ENCODE data around the gene NAALADL2. TPM values are rescaled to one million over a fixed set of nuclear protein-coding genes. Genes with fewer than 3 reads are reported as not detected.
"Not testable (repeated sequence)": the region's sequence is repeated elsewhere in the genome, so short reads cannot be mapped to it uniquely, and the experiment has no call there.

The NAALADL2 gene
- total RNA-seq, 2 experiments from 2014 or later: 0.27 TPM; not detected in 1

DNA sequence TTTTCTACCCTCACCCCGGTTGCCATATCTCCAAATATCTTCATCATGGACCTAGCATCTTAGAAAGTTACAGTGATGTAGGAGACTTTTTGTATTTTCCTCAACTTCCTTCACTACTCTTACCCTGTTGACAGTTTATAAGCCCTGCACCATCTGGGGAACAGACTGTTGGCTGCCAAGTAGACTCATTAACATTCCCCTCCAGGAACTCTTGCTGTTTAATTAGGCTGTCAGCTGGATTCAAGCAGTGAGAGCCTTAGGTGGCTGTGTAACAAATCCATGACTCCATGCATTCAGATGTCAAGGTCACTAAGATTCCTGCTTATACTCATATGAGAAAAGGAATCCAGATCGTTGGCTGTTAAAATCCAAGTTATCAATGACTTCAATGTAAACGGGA, 198.3 kb downstream of the NAALADL2 start:
- H3K4me3 Mint-ChIP-seq: no peak overlapping the region
- no peak for ATAC-seq
- POLR2A ChIA-PET: no interaction called here
- no peak for DNase-seq
- no peaks in the 10 kb centered on the region for H3K27me3 Mint-ChIP-seq
- intact Hi-C loops (cut with DNase I, micrococcal nuclease): no loop called here
- H3K27ac Mint-ChIP-seq: no peak overlapping the region
- peaks cover 12% of the 10 kb centered on the region for H3K9me3 Mint-ChIP-seq (ENCODE audit: low read depth)
- no peaks in the 10 kb centered on the region for H3K36me3 Mint-ChIP-seq (ENCODE audit: low read depth)
- H3K4me1 Mint-ChIP-seq: no peaks in the 10 kb centered on the region
- CTCF ChIA-PET: no interaction called here

DNA sequence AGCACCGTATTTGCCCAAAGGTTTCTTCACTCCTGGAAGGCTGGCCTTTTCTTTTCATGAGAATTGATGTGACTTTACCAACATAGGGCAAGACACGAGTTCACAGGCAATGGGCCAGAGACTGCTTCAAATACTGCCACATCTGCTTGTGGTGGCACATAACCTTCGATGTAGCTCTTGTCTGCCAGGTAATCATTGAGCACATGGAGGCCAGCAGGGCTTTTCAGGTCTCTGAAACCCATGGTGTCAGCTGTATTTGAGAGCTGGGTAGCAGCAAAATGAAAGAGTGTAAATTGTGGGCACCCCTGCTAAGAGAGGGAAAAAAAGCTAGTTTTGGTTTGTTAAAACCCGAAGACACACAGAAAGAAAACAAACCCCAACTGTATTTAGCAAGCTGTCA, 200.7 kb downstream of the NAALADL2 start:
- POLR2A ChIA-PET: no interaction called here
- CTCF ChIA-PET: interaction anchor here (0.6 kb wide), 1 partner anchor 111 kb away, joined by 4 read pairs; no protein-coding TSS in a partner anchor
- no peak overlapping the region for H3K4me3 Mint-ChIP-seq

DNA sequence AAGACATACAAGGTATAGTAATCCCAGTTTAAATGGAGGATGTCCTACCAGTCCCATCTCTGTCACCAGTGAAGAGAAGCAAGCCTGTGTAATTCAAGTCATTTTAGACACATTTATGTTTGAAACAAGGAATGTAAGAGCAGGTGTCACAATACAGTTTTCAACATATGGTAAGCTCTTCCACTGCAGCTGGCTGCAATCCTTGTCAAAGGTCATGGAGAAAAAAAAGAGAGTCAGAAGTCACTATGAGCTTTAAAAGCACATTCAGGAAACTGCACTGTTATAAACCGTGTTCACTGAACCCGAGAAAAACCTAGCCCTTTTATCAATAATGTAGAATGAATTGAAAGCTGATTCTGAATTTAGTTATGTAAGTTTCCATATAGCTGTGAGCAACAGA, 206.4 kb downstream of the NAALADL2 start:
- Mint-ChIP-seq H3K27me3 (no peaks in the 10 kb centered on the region), H3K36me3 (ENCODE audit: low read depth) (no peaks in the 10 kb centered on the region), H3K4me3 (no peak overlapping the region), H3K4me1 (no peaks in the 10 kb centered on the region), H3K27ac (no peak overlapping the region), H3K9me3 (ENCODE audit: low read depth) (peaks cover 3% of the 10 kb centered on the region)
- ChIA-PET CTCF (interaction anchor here (0.6 to 0.8 kb wide), 2 partner anchors 60 to 186 kb away, joined by 3 read pairs; no protein-coding TSS in a partner anchor), POLR2A (interaction anchor here (0.6 kb wide), 1 partner anchor 54 kb away, joined by 3 read pairs; no protein-coding TSS in a partner anchor)
- ATAC-seq (no peak), DNase-seq (no peak)
- intact Hi-C loops (cut with DNase I, micrococcal nuclease): no loop called here

More for the DNA sequence above, 200.7 kb downstream of the NAALADL2 start:
- H3K4me1 Mint-ChIP-seq: no peaks in the 10 kb centered on the region
- H3K27me3 Mint-ChIP-seq: no peaks in the 10 kb centered on the region
- peaks cover 7% of the 10 kb centered on the region for H3K9me3 Mint-ChIP-seq (ENCODE audit: low read depth)
- no peak for ATAC-seq
- H3K27ac Mint-ChIP-seq: no peak overlapping the region
- H3K36me3 Mint-ChIP-seq (ENCODE audit: low read depth): no peaks in the 10 kb centered on the region
- no peak for DNase-seq
- intact Hi-C loops (cut with DNase I, micrococcal nuclease): no loop called here

DNA sequence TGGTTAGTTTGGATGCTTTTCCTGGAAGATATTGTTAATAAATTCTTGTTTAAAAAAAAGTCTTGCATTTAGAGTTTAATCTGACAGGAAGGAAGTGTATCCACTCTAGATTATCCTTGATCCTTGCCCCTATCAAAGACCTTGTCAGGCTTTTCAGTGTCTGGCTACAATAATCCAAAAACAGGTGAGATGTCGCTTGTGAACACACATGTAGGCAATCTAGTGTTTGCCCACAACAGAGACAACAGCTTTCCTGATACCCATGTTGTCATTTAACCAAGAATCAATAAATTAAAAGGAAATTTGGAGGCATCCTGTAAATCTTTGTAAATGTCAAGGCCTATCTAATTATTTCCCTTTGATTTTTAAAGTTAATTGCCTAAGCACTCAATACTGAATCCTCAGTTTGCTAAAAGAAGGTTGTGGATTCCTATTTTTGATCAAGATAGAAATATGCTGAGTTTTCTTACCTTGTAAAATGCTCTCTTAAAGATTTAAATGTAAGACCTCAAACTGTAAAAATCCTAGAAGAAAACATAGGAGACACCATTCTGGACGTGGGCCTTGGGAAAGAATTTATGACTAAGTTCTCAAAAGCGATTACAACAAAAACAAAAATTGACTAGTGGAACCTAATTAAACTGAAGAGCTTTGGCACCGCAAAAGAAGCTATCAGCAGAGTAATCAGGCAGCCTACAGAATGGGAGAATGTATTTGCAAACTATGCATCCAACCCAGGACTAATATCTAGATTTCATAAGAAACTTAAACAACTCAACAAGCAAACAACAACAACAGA, 207.7 kb downstream of the NAALADL2 start:
- H3K36me3 Mint-ChIP-seq (ENCODE audit: low read depth): no peaks in the 10 kb centered on the region
- intact Hi-C loops (cut with DNase I, micrococcal nuclease): no loop called here
- no peak overlapping the region for H3K4me3 Mint-ChIP-seq
- H3K9me3 Mint-ChIP-seq (ENCODE audit: low read depth): peaks cover 5% of the 10 kb centered on the region
- H3K27me3 Mint-ChIP-seq: no peaks in the 10 kb centered on the region
- no peaks in the 10 kb centered on the region for H3K4me1 Mint-ChIP-seq
- H3K27ac Mint-ChIP-seq: no peak overlapping the region
- ChIA-PET CTCF (no interaction called here), POLR2A (no interaction called here)
- no peak for DNase-seq
- ATAC-seq: no peak

DNA sequence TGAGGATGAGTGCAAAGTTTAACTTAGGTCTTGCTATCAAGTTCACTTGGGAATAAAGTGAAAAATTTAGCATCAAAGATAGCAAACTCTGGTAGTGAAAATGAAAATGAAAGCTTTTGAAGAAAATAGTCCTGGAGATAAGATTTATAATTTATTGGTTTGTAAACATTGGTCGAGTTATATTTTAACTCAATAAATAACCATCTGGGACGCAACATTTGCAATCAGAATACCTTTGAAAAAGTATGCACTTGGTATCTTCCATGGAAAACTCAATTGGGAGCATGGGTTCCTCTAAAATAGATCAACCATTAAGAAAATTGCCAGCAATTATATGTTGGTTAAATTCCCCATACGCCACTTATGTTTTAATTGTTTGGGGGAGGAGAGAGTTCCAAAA, 209.5 kb downstream of the NAALADL2 start:
- ChIA-PET CTCF (no interaction called here), POLR2A (no interaction called here)
- H3K36me3 Mint-ChIP-seq (ENCODE audit: low read depth): no peaks in the 10 kb centered on the region
- H3K9me3 Mint-ChIP-seq (ENCODE audit: low read depth): peaks cover 5% of the 10 kb centered on the region
- H3K27ac Mint-ChIP-seq: no peak overlapping the region
- ATAC-seq: no peak
- H3K4me1 Mint-ChIP-seq: no peaks in the 10 kb centered on the region
- intact Hi-C loops (cut with DNase I, micrococcal nuclease): no loop called here
- DNase-seq: no peak
- H3K27me3 Mint-ChIP-seq: no peaks in the 10 kb centered on the region
- H3K4me3 Mint-ChIP-seq: no peak overlapping the region

DNA sequence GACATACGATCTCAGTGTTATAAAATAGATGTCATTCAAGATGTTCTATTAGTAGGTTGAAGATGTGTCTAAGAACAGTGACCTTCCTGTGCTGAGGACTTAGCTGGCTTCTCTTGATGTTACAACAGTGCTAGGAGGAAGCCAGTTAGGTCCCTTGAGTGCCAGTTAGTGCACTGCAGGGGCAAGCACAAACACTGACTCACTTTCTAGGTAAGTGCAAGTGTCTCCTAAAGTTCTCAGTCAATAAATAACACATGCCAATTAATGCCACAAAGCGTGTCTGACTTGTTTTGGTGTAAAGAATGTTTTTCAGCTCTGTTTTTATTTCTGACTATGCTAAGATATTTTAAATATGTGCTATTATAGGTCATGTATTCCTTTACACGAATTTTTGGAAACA, 211.8 kb downstream of the NAALADL2 start:
- CTCF ChIA-PET: no interaction called here
- Mint-ChIP-seq H3K27ac (no peak overlapping the region), H3K27me3 (no peaks in the 10 kb centered on the region), H3K4me3 (no peak overlapping the region), H3K36me3 (ENCODE audit: low read depth) (no peaks in the 10 kb centered on the region), H3K9me3 (ENCODE audit: low read depth) (peaks cover 5% of the 10 kb centered on the region), H3K4me1 (no peaks in the 10 kb centered on the region)
- no peak for ATAC-seq
- POLR2A ChIA-PET: no interaction called here
- DNase-seq: no peak
- intact Hi-C loops (cut with DNase I, micrococcal nuclease): no loop called here

DNA sequence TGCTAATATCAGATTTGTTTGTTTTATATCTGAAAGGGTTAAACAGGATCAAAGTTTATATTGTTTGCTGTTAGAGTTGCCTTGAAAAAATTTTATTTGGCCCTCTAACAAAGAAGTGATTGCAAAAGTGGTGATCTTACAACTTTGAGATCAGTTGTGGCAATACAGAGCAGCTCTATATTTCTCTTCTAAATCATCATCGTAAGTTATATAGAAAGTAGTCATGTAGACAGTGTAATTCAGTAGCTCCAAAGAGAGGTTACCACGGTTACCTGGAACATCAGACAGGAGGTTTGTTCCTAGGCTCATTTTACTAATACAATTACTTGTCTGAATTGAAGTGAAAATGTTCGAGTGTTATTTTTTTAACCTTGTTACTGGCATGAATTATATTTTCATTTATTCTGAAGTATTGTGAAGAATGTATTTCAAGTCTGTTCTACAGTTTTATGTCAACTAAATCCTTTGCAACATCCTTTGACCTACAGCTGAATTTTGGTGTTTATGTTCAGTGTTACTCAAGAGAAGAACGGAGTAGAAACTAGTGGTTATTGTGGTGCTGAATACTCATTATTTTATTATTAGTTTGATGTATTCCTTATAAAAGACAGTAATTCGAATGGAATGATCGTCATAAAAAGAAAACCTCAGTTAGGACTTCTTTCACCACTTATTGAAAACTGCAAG, 214.2 kb downstream of the NAALADL2 start:
- Mint-ChIP-seq H3K36me3 (ENCODE audit: low read depth) (no peaks in the 10 kb centered on the region), H3K4me1 (no peaks in the 10 kb centered on the region), H3K4me3 (no peak overlapping the region), H3K27ac (no peak overlapping the region), H3K27me3 (no peaks in the 10 kb centered on the region), H3K9me3 (ENCODE audit: low read depth) (peaks cover 3% of the 10 kb centered on the region)
- no peak for DNase-seq
- no peak for ATAC-seq
- ChIA-PET CTCF (no interaction called here), POLR2A (no interaction called here)
- intact Hi-C loops (cut with DNase I, micrococcal nuclease): no loop called here

DNA sequence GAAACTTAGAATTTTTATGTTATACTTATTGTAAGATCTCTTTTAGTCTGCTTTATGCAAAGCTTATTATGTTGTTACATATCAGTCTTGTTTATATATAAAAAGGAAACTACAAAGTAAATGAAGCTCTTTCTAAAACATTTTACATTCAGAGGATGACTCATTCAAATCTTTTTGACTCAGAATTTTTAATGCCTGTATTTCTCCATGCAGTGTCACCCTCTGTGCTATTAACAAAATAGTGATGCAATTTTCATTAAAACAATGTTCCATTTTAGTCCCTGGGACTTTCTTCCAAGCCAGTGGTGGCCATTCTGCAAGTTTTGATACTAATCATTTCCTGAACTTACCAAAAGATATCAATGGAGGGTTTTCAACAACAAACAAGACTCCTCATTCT, 216.1 kb downstream of the NAALADL2 start:
- DNase-seq: no peak
- Mint-ChIP-seq H3K27me3 (no peaks in the 10 kb centered on the region), H3K4me1 (no peaks in the 10 kb centered on the region), H3K27ac (no peak overlapping the region), H3K4me3 (no peak overlapping the region), H3K9me3 (ENCODE audit: low read depth) (peaks cover 1% of the 10 kb centered on the region), H3K36me3 (ENCODE audit: low read depth) (no peaks in the 10 kb centered on the region)
- ChIA-PET POLR2A (no interaction called here), CTCF (no interaction called here)
- intact Hi-C loops (cut with DNase I, micrococcal nuclease): no loop called here
- ATAC-seq: no peak

DNA sequence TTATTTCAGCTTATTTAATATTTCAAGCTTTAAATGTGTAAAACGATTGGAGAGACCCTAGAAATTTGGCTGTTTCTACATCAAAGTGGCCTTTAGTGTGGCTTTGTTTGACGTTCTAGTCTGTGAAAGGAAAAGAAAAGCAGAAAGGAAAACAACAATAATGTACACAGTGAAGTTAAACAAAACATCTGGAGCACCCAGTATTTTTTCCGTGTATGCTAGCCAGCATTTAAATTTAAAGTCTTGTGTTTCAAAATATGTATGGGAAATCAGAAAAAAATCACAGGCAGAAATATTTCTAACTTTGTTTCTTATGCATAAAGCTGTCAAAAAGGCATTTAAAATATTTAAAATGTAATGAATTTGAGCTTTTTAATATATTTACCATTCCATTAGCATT, 218.1 kb downstream of the NAALADL2 start:
- no peaks in the 10 kb centered on the region for H3K27me3 Mint-ChIP-seq
- no peak overlapping the region for H3K4me3 Mint-ChIP-seq
- intact Hi-C loops (cut with DNase I, micrococcal nuclease): no loop called here
- ChIA-PET CTCF (no interaction called here), POLR2A (no interaction called here)
- H3K36me3 Mint-ChIP-seq (ENCODE audit: low read depth): no peaks in the 10 kb centered on the region
- no peaks in the 10 kb centered on the region for H3K9me3 Mint-ChIP-seq (ENCODE audit: low read depth)
- ATAC-seq: no peak
- no peak overlapping the region for H3K27ac Mint-ChIP-seq
- H3K4me1 Mint-ChIP-seq: no peaks in the 10 kb centered on the region
- DNase-seq: no peak

DNA sequence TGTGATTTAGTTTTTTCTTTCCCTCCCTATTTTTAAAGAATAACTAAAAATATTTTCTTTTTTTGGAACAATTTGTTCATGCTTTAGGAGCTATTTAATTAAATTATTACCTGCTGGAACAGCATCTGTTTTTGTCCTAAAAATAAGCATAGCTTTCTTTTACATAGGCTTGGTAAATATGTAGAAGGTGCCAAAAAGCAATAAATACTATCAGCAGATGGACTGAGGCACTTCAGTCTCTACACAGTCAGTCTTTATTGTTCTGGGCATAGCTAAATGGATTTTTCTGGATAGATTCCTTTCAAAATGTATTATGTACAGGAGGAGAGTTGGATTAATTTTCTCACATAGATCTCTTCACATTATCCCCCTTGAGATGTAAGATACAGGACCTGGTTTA, 223.5 kb downstream of the NAALADL2 start:
- Mint-ChIP-seq H3K4me3 (no peak overlapping the region), H3K4me1 (no peaks in the 10 kb centered on the region), H3K9me3 (ENCODE audit: low read depth) (peaks cover 3% of the 10 kb centered on the region), H3K36me3 (ENCODE audit: low read depth) (no peaks in the 10 kb centered on the region), H3K27ac (no peak overlapping the region), H3K27me3 (no peaks in the 10 kb centered on the region)
- CTCF ChIA-PET: no interaction called here
- DNase-seq: no peak
- no peak for ATAC-seq
- POLR2A ChIA-PET: no interaction called here
- intact Hi-C loops (cut with DNase I, micrococcal nuclease): no loop called here

DNA sequence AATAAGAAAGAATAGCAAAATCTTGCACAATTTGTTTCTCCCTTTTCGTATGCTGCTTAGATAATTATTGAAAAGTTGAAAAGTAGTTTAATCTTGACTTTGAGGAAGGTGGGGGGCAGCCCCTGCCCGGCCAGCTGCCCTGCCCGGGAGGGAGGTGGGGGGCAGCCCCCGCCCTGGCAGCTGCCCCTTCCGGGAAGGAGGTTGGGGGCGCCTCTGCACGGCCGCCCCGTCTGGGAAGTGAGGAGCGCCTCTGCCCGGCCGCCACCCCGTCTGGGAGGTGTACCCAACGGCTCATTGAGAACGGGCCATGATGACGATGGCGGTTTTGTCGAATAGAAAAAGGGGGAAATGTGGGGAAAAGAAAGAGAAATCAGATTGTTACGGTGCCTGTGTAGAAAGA, 228.0 kb downstream of the NAALADL2 start:
- intact Hi-C loops (cut with DNase I, micrococcal nuclease); POLR2A ChIA-PET; CTCF ChIA-PET; H3K36me3 Mint-ChIP-seq (ENCODE audit: low read depth); ATAC-seq; H3K27me3 Mint-ChIP-seq; H3K4me1 Mint-ChIP-seq; H3K4me3 Mint-ChIP-seq; H3K27ac Mint-ChIP-seq; DNase-seq; H3K9me3 Mint-ChIP-seq (ENCODE audit: low read depth): not testable (repeated sequence)

DNA sequence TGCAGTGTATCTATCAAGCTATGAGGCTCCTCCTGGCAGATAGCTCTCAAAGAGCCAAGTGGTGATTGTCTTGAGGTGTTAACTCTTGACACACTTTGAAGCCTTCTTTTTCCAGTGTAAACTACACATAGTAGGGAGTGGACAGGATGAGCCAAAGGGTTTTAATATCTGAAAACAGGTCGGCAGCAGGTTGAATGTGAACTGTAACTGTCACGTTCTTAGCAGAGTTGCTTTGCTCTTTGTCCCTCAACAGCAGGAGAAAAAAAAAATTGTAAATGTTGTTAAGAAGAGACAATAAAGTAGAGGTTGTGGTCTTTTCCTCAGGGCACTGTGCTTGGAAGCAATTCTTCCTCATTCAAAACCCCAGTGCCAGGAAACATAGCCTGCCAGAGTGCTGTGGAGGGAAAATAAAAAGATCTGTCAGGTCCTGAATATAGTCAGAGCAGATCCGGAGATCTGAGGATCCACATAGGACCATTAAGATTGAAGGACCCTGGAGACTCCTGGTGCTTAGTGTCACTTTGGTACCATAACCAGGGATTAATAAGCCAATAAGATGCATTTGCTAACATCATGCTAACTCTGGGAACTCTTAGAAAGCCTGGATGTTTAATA, 229.7 kb downstream of the NAALADL2 start:
- CTCF ChIA-PET: no interaction called here
- no peak overlapping the region for H3K4me3 Mint-ChIP-seq

More for the DNA sequence above, 229.7 kb downstream of the NAALADL2 start:
- Mint-ChIP-seq H3K36me3 (ENCODE audit: low read depth) (no peaks in the 10 kb centered on the region), H3K27ac (no peak overlapping the region), H3K27me3 (no peaks in the 10 kb centered on the region), H3K9me3 (ENCODE audit: low read depth) (no peaks in the 10 kb centered on the region), H3K4me1 (no peaks in the 10 kb centered on the region)
- POLR2A ChIA-PET: no interaction called here
- DNase-seq: no peak
- no peak for ATAC-seq
- intact Hi-C loops (cut with DNase I, micrococcal nuclease): no loop called here
